Measurements from ENCODE around the gene CHRM4. TPM values are rescaled to one million over a fixed set of nuclear protein-coding genes. Genes with fewer than 3 reads are reported as not detected.

The CHRM4 gene
- total RNA-seq, 1 experiment from 2014 or later, result 1.1 TPM

DNA sequence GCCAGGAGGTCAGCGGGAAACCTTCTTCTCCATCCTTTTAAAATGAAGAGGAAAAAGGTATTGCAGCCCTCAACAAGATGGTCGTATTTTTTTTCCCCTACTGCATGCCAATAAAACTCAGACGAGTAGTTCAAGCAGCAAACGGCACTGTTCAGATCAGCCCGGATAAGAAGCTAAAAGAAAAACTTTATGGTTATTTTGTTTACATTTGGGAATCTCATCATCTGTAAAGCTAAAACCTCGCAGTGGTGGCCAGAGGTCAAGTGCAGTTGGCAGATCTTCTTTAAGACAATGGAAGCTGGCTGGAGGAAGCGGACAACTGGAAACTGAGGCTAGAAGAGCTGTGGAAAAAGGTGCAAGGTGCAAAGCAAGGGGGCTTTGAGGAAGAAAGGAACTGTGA lies 31.0 kb upstream of the CHRM4 start:
- DNase-seq (ENCODE audit: low read depth, low spot score) (no peak), ATAC-seq (no peak)
- H3K27me3 ChIP-seq (ENCODE audit: insufficient read depth, low read length), result no peaks in the 10 kb centered on the region
- no peak overlapping the region for H3K27ac ChIP-seq (ENCODE audit: low read depth, low read length)
- TF ChIP-seq ZNF274 (IDR thresholded peaks at IDR 0.05; ENCODE audit: low read depth, low read length) (no peak), EZH2 (IDR thresholded peaks at IDR 0.05) (no peak), SIN3A (IDR thresholded peaks at IDR 0.05; ENCODE audit: low read depth) (no peak), SRF (IDR thresholded peaks at IDR 0.05; ENCODE audit: low read depth) (no peak), POLR2A (IDR thresholded peaks at IDR 0.05; ENCODE audit: borderline replicate concordance, extremely low read depth, insufficient read depth, insufficient read length) (no peak), YY1 (IDR thresholded peaks at IDR 0.05; ENCODE audit: extremely low read depth, insufficient replicate concordance, low read depth, low read length) (no peak)
- H3K9me3 ChIP-seq (ENCODE audit: control insufficient read depth in 1 of 2, insufficient read depth in 1 of 2, low read depth in 1 of 2, low read length in 2 of 2), result no peaks in the 10 kb centered on the region
- ChIA-PET POLR2A (no interaction called here), CTCF (no interaction called here), RAD21 (ENCODE audit: low non-redundant PET in 1 of 2, low total read pairs in 2 of 2, uncharacterized antibody in 2 of 2, unreplicated experiment in 2 of 2) (no interaction called here)
- no peak overlapping the region for H3K9ac ChIP-seq (ENCODE audit: low read length)
- intact Hi-C loops (cut with micrococcal nuclease), result no loop called here
- no peaks in the 10 kb centered on the region; a peak in 2 of 4 replicates for H3K36me3 ChIP-seq (ENCODE audit: control insufficient read depth in 1 of 2, insufficient read depth in 2 of 2, low read length in 2 of 2)
- no peak overlapping the region for H3K4me2 ChIP-seq (ENCODE audit: low read length)
- no peaks in the 10 kb centered on the region for H3K9me2 ChIP-seq (ENCODE audit: insufficient read depth)
- H3K4me3 ChIP-seq (replicated peaks in 1 of 2; ENCODE audit: low read depth in 1 of 2, low read length in 2 of 2), result no peak overlapping the region
- no peaks in the 10 kb centered on the region for H4K20me1 ChIP-seq (ENCODE audit: insufficient read depth)
- no TSS peak for BruUV-seq (replicated peaks)
- no peaks in the 10 kb centered on the region for H3K4me1 ChIP-seq (ENCODE audit: control insufficient read depth in 1 of 2, insufficient read depth in 2 of 2, low read length in 2 of 2)
- no peak overlapping the region for H2AFZ ChIP-seq (ENCODE audit: low read depth, low read length, poor library complexity, severe bottlenecking)
- H3K79me2 ChIP-seq (ENCODE audit: insufficient read depth, low read length), result no peaks in the 10 kb centered on the region

- Histone ChIP-seq H3K4me2 (ENCODE audit: low read length) (no peak overlapping the region), H3K9me2 (ENCODE audit: insufficient read depth) (no peaks in the 10 kb centered on the region), H3K9me3 (ENCODE audit: control insufficient read depth in 1 of 2, insufficient read depth in 1 of 2, low read depth in 1 of 2, low read length in 2 of 2) (no peaks in the 10 kb centered on the region), H3K36me3 (ENCODE audit: control insufficient read depth in 1 of 2, insufficient read depth in 2 of 2, low read length in 2 of 2) (no peaks in the 10 kb centered on the region; a peak in 2 of 4 replicates), H3K9ac (ENCODE audit: low read length) (no peak overlapping the region), H3K4me3 (replicated peaks in 1 of 2; ENCODE audit: low read depth in 1 of 2, low read length in 2 of 2) (no peak overlapping the region), H3K4me1 (ENCODE audit: control insufficient read depth in 1 of 2, insufficient read depth in 2 of 2, low read length in 2 of 2) (no peaks in the 10 kb centered on the region), H4K20me1 (ENCODE audit: insufficient read depth) (no peaks in the 10 kb centered on the region), H3K27ac (ENCODE audit: low read depth, low read length) (no peak overlapping the region), H3K27me3 (ENCODE audit: insufficient read depth, low read length) (no peaks in the 10 kb centered on the region), H3K79me2 (ENCODE audit: insufficient read depth, low read length) (no peaks in the 10 kb centered on the region), H2AFZ (ENCODE audit: low read depth, low read length, poor library complexity, severe bottlenecking) (no peak overlapping the region)
- CTCF ChIA-PET, result no interaction called here
- intact Hi-C loops (cut with micrococcal nuclease), result no loop called here
- ATAC-seq (no peak), DNase-seq (ENCODE audit: low read depth, low spot score) (no peak)
- BruUV-seq (replicated peaks), result no TSS peak
- POLR2A ChIA-PET, result no interaction called here
- RAD21 ChIA-PET (ENCODE audit: low non-redundant PET in 1 of 2, low total read pairs in 2 of 2, uncharacterized antibody in 2 of 2, unreplicated experiment in 2 of 2), result interaction anchor here in 1 of 2 experiments (0.6 kb wide), 1 partner anchor 187 kb away, joined by 3 read pairs; no protein-coding TSS in a partner anchor
- TF ChIP-seq EGR1 (IDR thresholded peaks at IDR 0.05; ENCODE audit: low read depth) (no peak), ZNF274 (IDR thresholded peaks at IDR 0.05; ENCODE audit: low read depth, low read length) (no peak), TCF7L2 (IDR thresholded peaks at IDR 0.05; ENCODE audit: borderline replicate concordance, extremely low read depth, insufficient read depth, insufficient read length) (no peak), YY1 (IDR thresholded peaks at IDR 0.05; ENCODE audit: extremely low read depth, insufficient replicate concordance, low read depth, low read length) (no peak), SRF (IDR thresholded peaks at IDR 0.05; ENCODE audit: low read depth) (no peak), RAD21 (IDR thresholded peaks at IDR 0.05; ENCODE audit: low read depth) (no peak), POLR2AphosphoS5 (IDR thresholded peaks at IDR 0.05; ENCODE audit: low read depth, low read length) (no peak), CBX3 (IDR thresholded peaks at IDR 0.05; ENCODE audit: low read depth) (no peak), POLR2A (IDR thresholded peaks at IDR 0.05; ENCODE audit: borderline replicate concordance, extremely low read depth, insufficient read depth, insufficient read length) (no peak), EZH2 (IDR thresholded peaks at IDR 0.05) (no peak)
- TF ChIP-seq, protein P1, sequence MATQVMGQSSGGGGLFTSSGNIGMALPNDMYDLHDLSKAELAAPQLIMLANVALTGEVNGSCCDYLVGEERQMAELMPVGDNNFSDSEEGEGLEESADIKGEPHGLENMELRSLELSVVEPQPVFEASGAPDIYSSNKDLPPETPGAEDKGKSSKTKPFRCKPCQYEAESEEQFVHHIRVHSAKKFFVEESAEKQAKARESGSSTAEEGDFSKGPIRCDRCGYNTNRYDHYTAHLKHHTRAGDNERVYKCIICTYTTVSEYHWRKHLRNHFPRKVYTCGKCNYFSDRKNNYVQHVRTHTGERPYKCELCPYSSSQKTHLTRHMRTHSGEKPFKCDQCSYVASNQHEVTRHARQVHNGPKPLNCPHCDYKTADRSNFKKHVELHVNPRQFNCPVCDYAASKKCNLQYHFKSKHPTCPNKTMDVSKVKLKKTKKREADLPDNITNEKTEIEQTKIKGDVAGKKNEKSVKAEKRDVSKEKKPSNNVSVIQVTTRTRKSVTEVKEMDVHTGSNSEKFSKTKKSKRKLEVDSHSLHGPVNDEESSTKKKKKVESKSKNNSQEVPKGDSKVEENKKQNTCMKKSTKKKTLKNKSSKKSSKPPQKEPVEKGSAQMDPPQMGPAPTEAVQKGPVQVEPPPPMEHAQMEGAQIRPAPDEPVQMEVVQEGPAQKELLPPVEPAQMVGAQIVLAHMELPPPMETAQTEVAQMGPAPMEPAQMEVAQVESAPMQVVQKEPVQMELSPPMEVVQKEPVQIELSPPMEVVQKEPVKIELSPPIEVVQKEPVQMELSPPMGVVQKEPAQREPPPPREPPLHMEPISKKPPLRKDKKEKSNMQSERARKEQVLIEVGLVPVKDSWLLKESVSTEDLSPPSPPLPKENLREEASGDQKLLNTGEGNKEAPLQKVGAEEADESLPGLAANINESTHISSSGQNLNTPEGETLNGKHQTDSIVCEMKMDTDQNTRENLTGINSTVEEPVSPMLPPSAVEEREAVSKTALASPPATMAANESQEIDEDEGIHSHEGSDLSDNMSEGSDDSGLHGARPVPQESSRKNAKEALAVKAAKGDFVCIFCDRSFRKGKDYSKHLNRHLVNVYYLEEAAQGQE (IDR thresholded peaks at IDR 0.05; ENCODE audit: low read depth), result no peak
- TF ChIP-seq, protein P2, sequence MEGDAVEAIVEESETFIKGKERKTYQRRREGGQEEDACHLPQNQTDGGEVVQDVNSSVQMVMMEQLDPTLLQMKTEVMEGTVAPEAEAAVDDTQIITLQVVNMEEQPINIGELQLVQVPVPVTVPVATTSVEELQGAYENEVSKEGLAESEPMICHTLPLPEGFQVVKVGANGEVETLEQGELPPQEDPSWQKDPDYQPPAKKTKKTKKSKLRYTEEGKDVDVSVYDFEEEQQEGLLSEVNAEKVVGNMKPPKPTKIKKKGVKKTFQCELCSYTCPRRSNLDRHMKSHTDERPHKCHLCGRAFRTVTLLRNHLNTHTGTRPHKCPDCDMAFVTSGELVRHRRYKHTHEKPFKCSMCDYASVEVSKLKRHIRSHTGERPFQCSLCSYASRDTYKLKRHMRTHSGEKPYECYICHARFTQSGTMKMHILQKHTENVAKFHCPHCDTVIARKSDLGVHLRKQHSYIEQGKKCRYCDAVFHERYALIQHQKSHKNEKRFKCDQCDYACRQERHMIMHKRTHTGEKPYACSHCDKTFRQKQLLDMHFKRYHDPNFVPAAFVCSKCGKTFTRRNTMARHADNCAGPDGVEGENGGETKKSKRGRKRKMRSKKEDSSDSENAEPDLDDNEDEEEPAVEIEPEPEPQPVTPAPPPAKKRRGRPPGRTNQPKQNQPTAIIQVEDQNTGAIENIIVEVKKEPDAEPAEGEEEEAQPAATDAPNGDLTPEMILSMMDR (IDR thresholded peaks at IDR 0.05 in 2 of 3, conservative IDR thresholded peaks at IDR 0.05 in 1 of 3; ENCODE audit: borderline replicate concordance in 1 of 3, insufficient read depth in 1 of 3, low read depth in 2 of 3, low read length in 2 of 3), result no peak
- TF ChIP-seq, protein P3, sequence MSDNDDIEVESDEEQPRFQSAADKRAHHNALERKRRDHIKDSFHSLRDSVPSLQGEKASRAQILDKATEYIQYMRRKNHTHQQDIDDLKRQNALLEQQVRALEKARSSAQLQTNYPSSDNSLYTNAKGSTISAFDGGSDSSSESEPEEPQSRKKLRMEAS (IDR thresholded peaks at IDR 0.05), result no peak
These were observed 29.8 kb upstream of the CHRM4 start for GRCh38 chr11:46421257-46421880.

Measured in HCT116 (cell line).